ENCODE measurements around the gene PID1. TPM values are rescaled to one million over a fixed set of nuclear protein-coding genes. Genes with fewer than 3 reads are reported as not detected.
A peak's percentile ranks its signal among the peaks of the same experiment; 100 is the strongest.

PID1 gene
- total RNA-seq, 2 donors from 2014 or later, result 0.55 to 1.6 TPM

GRCh38 chr2:229153951-229154350 is 117.1 kb downstream of the PID1 start:
- H3K9ac ChIP-seq (ENCODE audit: extremely low read depth, low read length, poor library complexity, severe bottlenecking), result no peak overlapping the region
- H3K4me1 Mint-ChIP-seq, result no peaks in the 10 kb centered on the region
- H3K27ac Mint-ChIP-seq, result no peak overlapping the region
- H3K27me3 ChIP-seq (ENCODE audit: control insufficient read depth, insufficient read depth, low read length, poor library complexity, severe bottlenecking), result no peaks in the 10 kb centered on the region
- WGBS, 2 experiments (ENCODE audit: insufficient coverage in 1 of 2, insufficient read length in 1 of 2), result 80 to 87% methylated on average over 1 to 4 of the region's 4 CpGs
- H3K36me3 Mint-ChIP-seq (ENCODE audit: low read depth), result no peaks in the 10 kb centered on the region
- DNase-seq, result no peak
- no peak overlapping the region for H3K27ac ChIP-seq (ENCODE audit: low read depth, low read length)
- no peaks in the 10 kb centered on the region for H3K9me3 Mint-ChIP-seq
- H3K4me3 Mint-ChIP-seq, result no peak overlapping the region
- H3K27me3 Mint-ChIP-seq (ENCODE audit: insufficient read depth), result no peaks in the 10 kb centered on the region
- no peaks in the 10 kb centered on the region for H3K9me3 ChIP-seq (ENCODE audit: control insufficient read depth, low read length)
- no peaks in the 10 kb centered on the region for H3K4me1 ChIP-seq (ENCODE audit: control insufficient read depth, insufficient read depth, low read length)
- TF ChIP-seq CTCF (conservative IDR thresholded peaks at IDR 0.05), result no peak
- no peak overlapping the region for H3K4me3 ChIP-seq (ENCODE audit: low read length)
- H3K36me3 ChIP-seq (ENCODE audit: control insufficient read depth, insufficient read depth, low read length), result no peaks in the 10 kb centered on the region

- Histone ChIP-seq H3K9me3 (ENCODE audit: control insufficient read depth, low read length) (no peaks in the 10 kb centered on the region), H3K4me1 (ENCODE audit: control insufficient read depth, insufficient read depth, low read length) (no peaks in the 10 kb centered on the region), H3K4me3 (ENCODE audit: low read length) (no peak overlapping the region), H3K27me3 (ENCODE audit: control insufficient read depth, insufficient read depth, low read length, poor library complexity, severe bottlenecking) (no peaks in the 10 kb centered on the region), H3K27ac (ENCODE audit: low read depth, low read length) (peak overlapping the region; percentile 59), H3K36me3 (ENCODE audit: control insufficient read depth, insufficient read depth, low read length) (no peaks in the 10 kb centered on the region), H3K9ac (ENCODE audit: extremely low read depth, low read length, poor library complexity, severe bottlenecking) (no peak overlapping the region)
- H3K4me1 Mint-ChIP-seq, result no peaks in the 10 kb centered on the region
- DNase-seq, result no peak
- H3K27ac Mint-ChIP-seq, result no peak overlapping the region
- no peaks in the 10 kb centered on the region for H3K27me3 Mint-ChIP-seq (ENCODE audit: insufficient read depth)
- 91 to 98% methylated on average over 6 to 8 of the region's 8 CpGs for whole genome bisulfite sequencing, 2 experiments (ENCODE audit: insufficient coverage in 1 of 2, insufficient read length in 1 of 2)
- no peak for TF ChIP-seq CTCF (conservative IDR thresholded peaks at IDR 0.05)
- no peaks in the 10 kb centered on the region for H3K36me3 Mint-ChIP-seq (ENCODE audit: low read depth)
- no peaks in the 10 kb centered on the region for H3K9me3 Mint-ChIP-seq
- no peak overlapping the region for H3K4me3 Mint-ChIP-seq
Observed at GRCh38 chr2:229153267-229153666, 117.8 kb downstream of the PID1 start.

GRCh38 chr2:229152674-229153073 is 118.4 kb downstream of the PID1 start:
- H3K4me3 ChIP-seq (ENCODE audit: low read length), result no peak overlapping the region
- H3K9ac ChIP-seq (ENCODE audit: extremely low read depth, low read length, poor library complexity, severe bottlenecking), result no peak overlapping the region
- no peak for DNase-seq
- Mint-ChIP-seq H3K9me3 (no peaks in the 10 kb centered on the region), H3K27me3 (ENCODE audit: insufficient read depth) (no peaks in the 10 kb centered on the region), H3K4me1 (no peaks in the 10 kb centered on the region), H3K36me3 (ENCODE audit: low read depth) (no peaks in the 10 kb centered on the region), H3K4me3 (no peak overlapping the region), H3K27ac (no peak overlapping the region)
- no peaks in the 10 kb centered on the region for H3K9me3 ChIP-seq (ENCODE audit: control insufficient read depth, low read length)
- peak overlapping the region; percentile 59 for H3K27ac ChIP-seq (ENCODE audit: low read depth, low read length)
- no peaks in the 10 kb centered on the region for H3K4me1 ChIP-seq (ENCODE audit: control insufficient read depth, insufficient read depth, low read length)
- H3K27me3 ChIP-seq (ENCODE audit: control insufficient read depth, insufficient read depth, low read length, poor library complexity, severe bottlenecking), result no peaks in the 10 kb centered on the region
- TF ChIP-seq CTCF (conservative IDR thresholded peaks at IDR 0.05), result no peak
- H3K36me3 ChIP-seq (ENCODE audit: control insufficient read depth, insufficient read depth, low read length), result no peaks in the 10 kb centered on the region
- whole genome bisulfite sequencing, 2 experiments (ENCODE audit: insufficient coverage in 1 of 2, insufficient read length in 1 of 2), result 89 to 93% methylated on average over 6 to 10 of the region's 10 CpGs

All from endodermal cell (in vitro differentiated cells).